ENCODE data around the gene PFKFB3. TPM values are rescaled to one million over a fixed set of nuclear protein-coding genes. Genes with fewer than 3 reads are reported as not detected.

The PFKFB3 gene
- total and polyA plus RNA-seq, 2 of the 13 experiments (the other 11 are each of a cell fraction or from before 2014, with no cell fraction given), result 1.2 to 13.3 TPM

GRCh38 chr10:6208799-6209235 lies 6.1 kb downstream of the PFKFB3 start (continued):
- TF ChIP-seq, protein P1, sequence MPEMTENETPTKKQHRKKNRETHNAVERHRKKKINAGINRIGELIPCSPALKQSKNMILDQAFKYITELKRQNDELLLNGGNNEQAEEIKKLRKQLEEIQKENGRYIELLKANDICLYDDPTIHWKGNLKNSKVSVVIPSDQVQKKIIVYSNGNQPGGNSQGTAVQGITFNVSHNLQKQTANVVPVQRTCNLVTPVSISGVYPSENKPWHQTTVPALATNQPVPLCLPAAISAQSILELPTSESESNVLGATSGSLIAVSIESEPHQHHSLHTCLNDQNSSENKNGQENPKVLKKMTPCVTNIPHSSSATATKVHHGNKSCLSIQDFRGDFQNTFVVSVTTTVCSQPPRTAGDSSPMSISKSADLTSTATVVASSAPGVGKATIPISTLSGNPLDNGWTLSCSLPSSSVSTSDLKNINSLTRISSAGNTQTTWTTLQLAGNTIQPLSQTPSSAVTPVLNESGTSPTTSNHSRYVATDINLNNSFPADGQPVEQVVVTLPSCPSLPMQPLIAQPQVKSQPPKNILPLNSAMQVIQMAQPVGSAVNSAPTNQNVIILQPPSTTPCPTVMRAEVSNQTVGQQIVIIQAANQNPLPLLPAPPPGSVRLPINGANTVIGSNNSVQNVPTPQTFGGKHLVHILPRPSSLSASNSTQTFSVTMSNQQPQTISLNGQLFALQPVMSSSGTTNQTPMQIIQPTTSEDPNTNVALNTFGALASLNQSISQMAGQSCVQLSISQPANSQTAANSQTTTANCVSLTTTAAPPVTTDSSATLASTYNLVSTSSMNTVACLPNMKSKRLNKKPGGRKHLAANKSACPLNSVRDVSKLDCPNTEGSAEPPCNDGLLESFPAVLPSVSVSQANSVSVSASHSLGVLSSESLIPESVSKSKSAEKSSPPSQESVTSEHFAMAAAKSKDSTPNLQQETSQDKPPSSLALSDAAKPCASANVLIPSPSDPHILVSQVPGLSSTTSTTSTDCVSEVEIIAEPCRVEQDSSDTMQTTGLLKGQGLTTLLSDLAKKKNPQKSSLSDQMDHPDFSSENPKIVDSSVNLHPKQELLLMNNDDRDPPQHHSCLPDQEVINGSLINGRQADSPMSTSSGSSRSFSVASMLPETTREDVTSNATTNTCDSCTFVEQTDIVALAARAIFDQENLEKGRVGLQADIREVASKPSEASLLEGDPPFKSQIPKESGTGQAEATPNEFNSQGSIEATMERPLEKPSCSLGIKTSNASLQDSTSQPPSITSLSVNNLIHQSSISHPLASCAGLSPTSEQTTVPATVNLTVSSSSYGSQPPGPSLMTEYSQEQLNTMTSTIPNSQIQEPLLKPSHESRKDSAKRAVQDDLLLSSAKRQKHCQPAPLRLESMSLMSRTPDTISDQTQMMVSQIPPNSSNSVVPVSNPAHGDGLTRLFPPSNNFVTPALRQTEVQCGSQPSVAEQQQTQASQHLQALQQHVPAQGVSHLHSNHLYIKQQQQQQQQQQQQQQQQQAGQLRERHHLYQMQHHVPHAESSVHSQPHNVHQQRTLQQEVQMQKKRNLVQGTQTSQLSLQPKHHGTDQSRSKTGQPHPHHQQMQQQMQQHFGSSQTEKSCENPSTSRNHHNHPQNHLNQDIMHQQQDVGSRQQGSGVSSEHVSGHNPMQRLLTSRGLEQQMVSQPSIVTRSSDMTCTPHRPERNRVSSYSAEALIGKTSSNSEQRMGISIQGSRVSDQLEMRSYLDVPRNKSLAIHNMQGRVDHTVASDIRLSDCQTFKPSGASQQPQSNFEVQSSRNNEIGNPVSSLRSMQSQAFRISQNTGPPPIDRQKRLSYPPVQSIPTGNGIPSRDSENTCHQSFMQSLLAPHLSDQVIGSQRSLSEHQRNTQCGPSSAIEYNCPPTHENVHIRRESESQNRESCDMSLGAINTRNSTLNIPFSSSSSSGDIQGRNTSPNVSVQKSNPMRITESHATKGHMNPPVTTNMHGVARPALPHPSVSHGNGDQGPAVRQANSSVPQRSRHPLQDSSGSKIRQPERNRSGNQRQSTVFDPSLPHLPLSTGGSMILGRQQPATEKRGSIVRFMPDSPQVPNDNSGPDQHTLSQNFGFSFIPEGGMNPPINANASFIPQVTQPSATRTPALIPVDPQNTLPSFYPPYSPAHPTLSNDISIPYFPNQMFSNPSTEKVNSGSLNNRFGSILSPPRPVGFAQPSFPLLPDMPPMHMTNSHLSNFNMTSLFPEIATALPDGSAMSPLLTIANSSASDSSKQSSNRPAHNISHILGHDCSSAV (CRISPR knock-in tag; IDR thresholded peaks at IDR 0.05; ENCODE audit: borderline replicate concordance), result no peak
- TF ChIP-seq, protein P2, sequence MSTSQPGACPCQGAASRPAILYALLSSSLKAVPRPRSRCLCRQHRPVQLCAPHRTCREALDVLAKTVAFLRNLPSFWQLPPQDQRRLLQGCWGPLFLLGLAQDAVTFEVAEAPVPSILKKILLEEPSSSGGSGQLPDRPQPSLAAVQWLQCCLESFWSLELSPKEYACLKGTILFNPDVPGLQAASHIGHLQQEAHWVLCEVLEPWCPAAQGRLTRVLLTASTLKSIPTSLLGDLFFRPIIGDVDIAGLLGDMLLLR (CRISPR knock-in tag; IDR thresholded peaks at IDR 0.05), result no peak
- TF ChIP-seq MEIS2 (CRISPR knock-in tag; IDR thresholded peaks at IDR 0.05) (no peak), THYN1 (CRISPR knock-in tag; IDR thresholded peaks at IDR 0.05; ENCODE audit: borderline replicate concordance, low read depth) (no peak), ZBTB38 (CRISPR knock-in tag; IDR thresholded peaks at IDR 0.05) (0 out of 2 replicates have a peak, but pooled peaks have one; percentile 28), RFX1 (IDR thresholded peaks at IDR 0.05) (peak; percentile 29; the same call in 1 of the 2 replicates), ZNF225 (CRISPR knock-in tag; IDR thresholded peaks at IDR 0.05) (no peak), ZNF24 (IDR thresholded peaks at IDR 0.05) (no peak), ZNF841 (CRISPR knock-in tag; IDR thresholded peaks at IDR 0.05; ENCODE audit: borderline replicate concordance) (no peak), HDAC2 (CRISPR knock-in tag; IDR thresholded peaks at IDR 0.05) (no peak), ZNF251 (CRISPR knock-in tag; IDR thresholded peaks at IDR 0.05) (no peak), ZFY (CRISPR knock-in tag; IDR thresholded peaks at IDR 0.05) (no peak), KDM4B (CRISPR knock-in tag; IDR thresholded peaks at IDR 0.05) (no peak), ATM (IDR thresholded peaks at IDR 0.05; ENCODE audit: borderline replicate concordance) (no peak)
- TF ChIP-seq, protein P3, sequence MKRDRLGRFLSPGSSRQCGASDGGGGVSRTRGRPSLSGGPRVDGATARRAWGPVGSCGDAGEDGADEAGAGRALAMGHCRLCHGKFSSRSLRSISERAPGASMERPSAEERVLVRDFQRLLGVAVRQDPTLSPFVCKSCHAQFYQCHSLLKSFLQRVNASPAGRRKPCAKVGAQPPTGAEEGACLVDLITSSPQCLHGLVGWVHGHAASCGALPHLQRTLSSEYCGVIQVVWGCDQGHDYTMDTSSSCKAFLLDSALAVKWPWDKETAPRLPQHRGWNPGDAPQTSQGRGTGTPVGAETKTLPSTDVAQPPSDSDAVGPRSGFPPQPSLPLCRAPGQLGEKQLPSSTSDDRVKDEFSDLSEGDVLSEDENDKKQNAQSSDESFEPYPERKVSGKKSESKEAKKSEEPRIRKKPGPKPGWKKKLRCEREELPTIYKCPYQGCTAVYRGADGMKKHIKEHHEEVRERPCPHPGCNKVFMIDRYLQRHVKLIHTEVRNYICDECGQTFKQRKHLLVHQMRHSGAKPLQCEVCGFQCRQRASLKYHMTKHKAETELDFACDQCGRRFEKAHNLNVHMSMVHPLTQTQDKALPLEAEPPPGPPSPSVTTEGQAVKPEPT (CRISPR knock-in tag; IDR thresholded peaks at IDR 0.05; ENCODE audit: low read depth), result no peak
- TF ChIP-seq, protein P4, sequence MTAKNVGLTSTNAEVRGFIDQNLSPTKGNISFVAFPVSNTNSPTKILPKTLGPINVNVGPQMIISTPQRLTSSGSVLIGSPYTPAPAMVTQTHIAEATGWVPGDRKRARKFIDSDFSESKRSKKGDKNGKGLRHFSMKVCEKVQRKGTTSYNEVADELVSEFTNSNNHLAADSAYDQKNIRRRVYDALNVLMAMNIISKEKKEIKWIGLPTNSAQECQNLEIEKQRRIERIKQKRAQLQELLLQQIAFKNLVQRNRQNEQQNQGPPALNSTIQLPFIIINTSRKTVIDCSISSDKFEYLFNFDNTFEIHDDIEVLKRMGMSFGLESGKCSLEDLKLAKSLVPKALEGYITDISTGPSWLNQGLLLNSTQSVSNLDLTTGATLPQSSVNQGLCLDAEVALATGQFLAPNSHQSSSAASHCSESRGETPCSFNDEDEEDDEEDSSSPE (CRISPR knock-in tag; IDR thresholded peaks at IDR 0.05), result no peak
